Muscle layer of colon (tissue), 2 donors: Measurements from ENCODE around the gene RDH16.
A peak's percentile ranks its signal among the peaks of the same experiment; 100 is the strongest.

Experiments
- H3K27ac ChIP-seq: one replicate; pipeline ENCODE4 v1.7.0; 2013; ENCODE audit warnings: low read depth, mild to moderate bottlenecking, low read length, moderate library complexity
- H3K27me3 ChIP-seq, 2 donors: one replicate each; pipeline ENCODE4 v1.7.0; 2013; ENCODE audit warnings: low read length in 2 of 2, mild to moderate bottlenecking in 2 of 2; ENCODE audit not compliant: insufficient read depth in 2 of 2, control insufficient read depth in 1 of 2
- H3K36me3 ChIP-seq: one replicate; pipeline ENCODE4 v1.7.0; 2013; ENCODE audit warnings: mild to moderate bottlenecking, low read length; ENCODE audit not compliant: insufficient read depth
- H3K4me1 ChIP-seq: one replicate; pipeline ENCODE4 v1.7.0; 2013; ENCODE audit warnings: mild to moderate bottlenecking, low read length; ENCODE audit not compliant: insufficient read depth
- H3K4me3 ChIP-seq, 2 donors: one replicate each; pipeline ENCODE4 v1.7.0; 2013; ENCODE audit warnings: low read length in 2 of 2, low read depth in 1 of 2, mild to moderate bottlenecking in 1 of 2, moderate library complexity in 1 of 2
- H3K9ac ChIP-seq: one replicate; pipeline ENCODE4 v1.7.0; 2013; ENCODE audit warnings: low read length
- H3K9me3 ChIP-seq: one replicate; pipeline ENCODE4 v1.7.0; 2013; ENCODE audit warnings: mild to moderate bottlenecking, low read length
- donor health status: abdominal sarcoma.
- donor health status: Adenocarcinoma of cecum.

RDH16 gene, protein sequence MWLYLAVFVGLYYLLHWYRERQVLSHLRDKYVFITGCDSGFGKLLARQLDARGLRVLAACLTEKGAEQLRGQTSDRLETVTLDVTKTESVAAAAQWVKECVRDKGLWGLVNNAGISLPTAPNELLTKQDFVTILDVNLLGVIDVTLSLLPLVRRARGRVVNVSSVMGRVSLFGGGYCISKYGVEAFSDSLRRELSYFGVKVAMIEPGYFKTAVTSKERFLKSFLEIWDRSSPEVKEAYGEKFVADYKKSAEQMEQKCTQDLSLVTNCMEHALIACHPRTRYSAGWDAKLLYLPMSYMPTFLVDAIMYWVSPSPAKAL

GRCh38 chr12:56957229-56958052 lies at the start of gene RDH16:
Gene RDH16, minus strand, starts transcription at chr12:56957608. Its CDS starts 146 bp downstream, at chr12:56957462.
- no peaks in the 10 kb centered on the region for H3K9me3 ChIP-seq
- no peaks in the 10 kb centered on the region for H3K36me3 ChIP-seq
- H3K9ac ChIP-seq: no peak within 1 kb of the TSS
- no peak within 1 kb of the TSS for H3K4me3 ChIP-seq
- no peak within 1 kb of the TSS for H3K27ac ChIP-seq
- H3K4me1 ChIP-seq: no peaks in the 10 kb centered on the region
- H3K27me3 ChIP-seq: no peaks in the 10 kb centered on the region

- Histone ChIP-seq H3K9me3 (no peaks in the 10 kb centered on the region), H3K27me3 (no peaks in the 10 kb centered on the region), H3K36me3 (peaks cover 25% of the 10 kb centered on the region), H3K4me1 (peaks cover 34% of the 10 kb centered on the region), H3K27ac (peak overlapping the region; percentile 59), H3K4me3 (peak overlapping the region; percentile 37 to 51), H3K9ac (no peak overlapping the region)
These were observed 49.5 kb upstream of the RDH16 start for GRCh38 chr12:57006809-57007475.

GRCh38 chr12:57005980-57006808 lies 48.8 kb upstream of the RDH16 start, which contains the start of gene ZBTB39:
Gene ZBTB39, minus strand, starts transcription at chr12:57006546. Its CDS starts 1,629 bp downstream, at chr12:57004917.
- Histone ChIP-seq H3K9ac (peak within 1 kb of the TSS; percentile 63), H3K9me3 (no peaks in the 10 kb centered on the region), H3K27me3 (no peaks in the 10 kb centered on the region), H3K4me3 (peak within 1 kb of the TSS; percentile 80 to 82), H3K27ac (peak within 1 kb of the TSS; percentile 91), H3K4me1 (peaks cover 42% of the 10 kb centered on the region), H3K36me3 (peaks cover 30% of the 10 kb centered on the region)

- Histone ChIP-seq H3K9me3 (no peaks in the 10 kb centered on the region), H3K4me1 (peaks cover 43% of the 10 kb centered on the region), H3K9ac (no peak overlapping the region), H3K4me3 (no peak overlapping the region), H3K36me3 (peaks cover 43% of the 10 kb centered on the region), H3K27ac (no peak overlapping the region), H3K27me3 (no peaks in the 10 kb centered on the region)
These were observed 47.2 kb upstream of the RDH16 start for GRCh38 chr12:57004651-57005050.

GRCh38 chr12:57003395-57003794 lies 46.0 kb upstream of the RDH16 start:
- H3K36me3 ChIP-seq: peaks cover 45% of the 10 kb centered on the region
- no peak overlapping the region for H3K4me3 ChIP-seq
- peaks cover 36% of the 10 kb centered on the region for H3K4me1 ChIP-seq
- no peak overlapping the region for H3K9ac ChIP-seq
- H3K27ac ChIP-seq: no peak overlapping the region
- no peaks in the 10 kb centered on the region for H3K27me3 ChIP-seq
- no peaks in the 10 kb centered on the region for H3K9me3 ChIP-seq

DNA sequence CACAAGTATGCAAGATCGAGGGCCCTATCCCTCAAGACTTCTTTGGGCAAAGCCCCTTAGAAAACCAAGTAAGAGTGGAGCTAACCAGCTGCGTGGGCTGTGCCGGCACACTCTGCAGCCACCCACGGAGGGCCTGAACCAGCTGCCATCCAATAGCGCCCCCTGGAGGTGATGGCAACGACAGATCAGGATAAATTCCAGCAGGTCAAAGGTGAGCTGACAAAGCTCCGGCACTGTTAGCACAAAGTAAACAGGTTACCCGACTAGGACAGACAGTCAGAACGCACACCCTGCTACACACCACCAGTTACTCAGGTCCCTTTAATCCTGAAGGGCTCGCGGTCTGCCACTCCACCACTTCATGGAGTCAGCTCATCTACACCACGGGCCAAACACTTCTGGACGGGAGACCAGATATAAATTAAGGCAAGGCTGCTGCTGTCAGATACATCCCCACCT lies 44.1 kb upstream of the RDH16 start:
- H3K27ac ChIP-seq: no peak overlapping the region
- H3K9me3 ChIP-seq: no peaks in the 10 kb centered on the region
- H3K36me3 ChIP-seq: peaks cover 51% of the 10 kb centered on the region
- no peaks in the 10 kb centered on the region for H3K27me3 ChIP-seq
- H3K4me1 ChIP-seq: peaks cover 27% of the 10 kb centered on the region
- peak overlapping the region; percentile 1 for H3K9ac ChIP-seq
- H3K4me3 ChIP-seq: no peak overlapping the region

DNA sequence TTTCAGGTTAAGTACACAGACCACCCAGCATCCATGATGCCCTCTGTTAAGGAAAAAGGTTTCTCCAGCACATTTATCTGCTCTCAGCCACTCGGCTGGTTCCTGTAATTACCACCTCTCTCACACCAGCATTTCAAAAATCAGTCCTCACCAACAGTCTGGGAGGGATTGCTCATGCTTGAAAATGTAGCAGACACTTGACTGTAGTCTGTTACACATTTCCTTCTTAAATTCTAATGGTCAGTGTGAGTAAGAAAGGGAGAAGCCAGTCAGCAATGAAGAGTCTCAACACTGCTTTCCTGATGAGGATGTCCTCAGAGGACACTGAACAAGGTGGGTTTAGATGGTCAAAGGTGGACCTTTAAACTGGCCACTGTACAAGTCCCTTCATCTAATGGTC lies 43.0 kb upstream of the RDH16 start:
- H3K4me1 ChIP-seq: peaks cover 23% of the 10 kb centered on the region
- no peaks in the 10 kb centered on the region for H3K9me3 ChIP-seq
- H3K36me3 ChIP-seq: peaks cover 55% of the 10 kb centered on the region
- H3K4me3 ChIP-seq: no peak overlapping the region
- no peaks in the 10 kb centered on the region for H3K27me3 ChIP-seq
- H3K9ac ChIP-seq: no peak overlapping the region
- H3K27ac ChIP-seq: no peak overlapping the region

- H3K9ac ChIP-seq: no peak overlapping the region
- H3K36me3 ChIP-seq: peaks cover 55% of the 10 kb centered on the region
- H3K4me1 ChIP-seq: peaks cover 16% of the 10 kb centered on the region
- H3K9me3 ChIP-seq: no peaks in the 10 kb centered on the region
- H3K27ac ChIP-seq: no peak overlapping the region
- H3K4me3 ChIP-seq: no peak overlapping the region
- no peaks in the 10 kb centered on the region for H3K27me3 ChIP-seq
These were observed 42.0 kb upstream of the RDH16 start for GRCh38 chr12:56999456-56999855.

- Histone ChIP-seq H3K9ac (no peak overlapping the region), H3K36me3 (peaks cover 50% of the 10 kb centered on the region), H3K9me3 (no peaks in the 10 kb centered on the region), H3K27ac (no peak overlapping the region), H3K4me3 (no peak overlapping the region), H3K27me3 (no peaks in the 10 kb centered on the region), H3K4me1 (peaks cover 16% of the 10 kb centered on the region)
These were observed 41.6 kb upstream of the RDH16 start for GRCh38 chr12:56998981-56999380.

- H3K4me3 ChIP-seq: no peak overlapping the region
- H3K4me1 ChIP-seq: peaks cover 16% of the 10 kb centered on the region
- peaks cover 44% of the 10 kb centered on the region for H3K36me3 ChIP-seq
- no peaks in the 10 kb centered on the region for H3K27me3 ChIP-seq
- H3K9me3 ChIP-seq: no peaks in the 10 kb centered on the region
- no peak overlapping the region for H3K9ac ChIP-seq
- H3K27ac ChIP-seq: no peak overlapping the region
These were observed 40.9 kb upstream of the RDH16 start for GRCh38 chr12:56998316-56998715.
